Left ventricle myocardium inferior (tissue), 1 donor: ENCODE measurements around the gene ADAMTS2. TPM values are rescaled to one million over a fixed set of nuclear protein-coding genes. Genes with fewer than 3 reads are reported as not detected.

Experiments used
- DNase-seq: peaks from one replicate; pipeline ENCODE4 v3.0.0-alpha.2; 2020
- H3K27ac ChIP-seq: fragments of 200-600 bp; replicated peaks from 2 replicates; pipeline ENCODE4 v1.8.0; 2021
- H3K27me3 ChIP-seq: fragments of 200-600 bp; 2 replicates; pipeline ENCODE4 v1.8.0; 2021; ENCODE audit warnings: low read depth
- H3K36me3 ChIP-seq: fragments of 200-600 bp; 2 replicates; pipeline ENCODE4 v1.8.0; 2021
- H3K4me1 ChIP-seq: fragments of 200-600 bp; 2 replicates; pipeline ENCODE4 v1.8.0; 2021
- H3K4me3 ChIP-seq: fragments of 200-600 bp; 2 replicates; pipeline ENCODE4 v1.8.0; 2021; ENCODE audit warnings: mild to moderate bottlenecking, moderate library complexity
- H3K9me3 ChIP-seq: fragments of 200-600 bp; replicated peaks from 2 replicates; pipeline ENCODE4 v1.8.0; 2021
- intact Hi-C: fragments of 100-400 bp; cut with micrococcal nuclease; formaldehyde crosslinking; loops from one replicate; pipeline ENCODE4 v1.11.0; 2022
- total RNA-seq: library from RNA; stranded (reverse); fragmentation: NEBNext Ultra II Directional; extraction: Animal tissue kit (Norgen Biotek cat#: 25700); gene quantifications from one replicate; pipeline ENCODE4 v1.2.1, GENCODE V29; 2021
- TF ChIP-seq, protein P1 (sequence below): fragments of 200-600 bp; IDR thresholded peaks from 2 replicates; pipeline ENCODE4 v1.8.0; 2021; ENCODE audit warnings: antibody characterized with exemption, mild to moderate bottlenecking, borderline replicate concordance
- donor health status: DM: no; HTN: yes; CAD: no; lungs with severe emphysema.

ADAMTS2 gene
- total RNA-seq, 1 donor from 2014 or later: 4.6 TPM

DNA sequence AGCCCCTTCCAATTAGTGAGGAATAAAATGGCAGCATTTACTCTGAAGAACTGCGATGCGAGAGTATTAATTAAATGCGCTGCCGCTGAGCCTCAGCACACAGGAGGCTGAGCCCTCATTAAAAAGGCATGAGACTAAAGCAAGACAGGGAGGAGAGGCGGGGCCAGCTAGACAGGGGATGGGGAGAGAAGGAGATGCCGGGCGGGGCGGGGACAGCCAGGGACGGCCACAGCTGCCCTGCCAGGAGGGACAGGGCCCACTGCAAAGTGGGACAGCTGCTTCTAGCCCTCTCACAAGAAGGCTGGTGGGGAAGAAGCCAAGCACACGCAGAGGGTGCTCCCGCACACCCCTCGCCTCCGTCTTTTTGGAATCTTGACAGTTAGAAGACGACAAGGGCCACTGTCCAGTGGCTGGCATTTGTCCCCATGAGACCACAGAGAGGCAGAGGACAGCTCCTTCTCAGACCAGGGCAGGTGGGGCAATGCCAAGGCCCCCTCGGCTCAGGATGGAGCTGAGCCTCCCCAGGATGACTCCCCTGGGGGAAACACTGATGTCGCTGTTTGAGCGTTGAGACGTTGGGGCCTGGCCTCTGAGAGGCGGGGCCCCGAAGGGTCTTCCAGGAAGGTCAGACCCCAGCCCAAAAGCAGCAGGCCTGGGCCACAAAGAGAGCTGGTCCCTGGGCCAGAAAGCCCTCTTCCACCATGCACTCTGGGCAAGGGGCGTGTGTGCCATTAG is 26.9 kb downstream of the ADAMTS2 start:
- no peak overlapping the region for H3K4me3 ChIP-seq
- DNase-seq: no peak

DNA sequence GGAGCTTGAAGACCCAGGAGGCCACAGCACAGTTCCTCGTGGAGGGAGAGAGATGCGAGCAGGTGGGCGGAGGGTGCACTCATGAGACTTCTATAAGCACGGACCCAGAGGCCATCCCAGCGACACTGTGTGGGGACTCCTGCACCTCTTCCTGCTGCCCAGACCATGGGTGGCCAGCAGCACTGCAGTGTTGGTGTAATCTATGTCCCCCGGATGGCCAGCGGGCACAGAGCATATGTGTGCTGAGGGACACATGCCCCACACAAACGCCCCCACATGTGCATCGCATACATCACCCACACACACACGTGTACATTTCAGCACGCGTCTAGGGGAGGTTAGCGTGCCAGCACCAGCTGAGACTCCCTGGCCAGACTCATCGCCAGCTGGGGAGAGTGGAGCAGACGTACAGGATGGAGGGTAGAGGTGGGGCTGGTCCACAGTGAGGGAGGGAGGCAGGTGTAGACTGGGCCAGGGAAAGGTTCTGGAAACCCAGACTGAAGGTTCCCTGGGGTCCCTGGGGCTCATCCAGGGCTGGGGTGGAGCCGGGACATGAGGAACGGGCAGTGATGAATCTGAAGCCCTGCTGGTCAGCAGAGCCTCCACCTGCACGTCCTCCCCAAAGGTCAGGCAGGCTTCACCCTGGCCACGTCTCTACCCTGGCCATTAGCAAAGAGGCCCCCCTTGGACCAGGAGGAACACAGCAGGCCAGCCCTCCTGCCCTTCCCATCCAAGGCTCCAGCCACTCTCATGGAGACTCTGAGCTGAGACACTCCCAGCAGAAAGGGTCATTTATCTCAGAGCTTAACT is 27.6 kb downstream of the ADAMTS2 start:
- no peak for DNase-seq
- intact Hi-C loops: no loop called here
- no peak overlapping the region for H3K4me3 ChIP-seq
- peaks cover 38% of the 10 kb centered on the region for H3K27me3 ChIP-seq
- H3K4me1 ChIP-seq: peaks cover 20% of the 10 kb centered on the region
- TF ChIP-seq, protein P1, sequence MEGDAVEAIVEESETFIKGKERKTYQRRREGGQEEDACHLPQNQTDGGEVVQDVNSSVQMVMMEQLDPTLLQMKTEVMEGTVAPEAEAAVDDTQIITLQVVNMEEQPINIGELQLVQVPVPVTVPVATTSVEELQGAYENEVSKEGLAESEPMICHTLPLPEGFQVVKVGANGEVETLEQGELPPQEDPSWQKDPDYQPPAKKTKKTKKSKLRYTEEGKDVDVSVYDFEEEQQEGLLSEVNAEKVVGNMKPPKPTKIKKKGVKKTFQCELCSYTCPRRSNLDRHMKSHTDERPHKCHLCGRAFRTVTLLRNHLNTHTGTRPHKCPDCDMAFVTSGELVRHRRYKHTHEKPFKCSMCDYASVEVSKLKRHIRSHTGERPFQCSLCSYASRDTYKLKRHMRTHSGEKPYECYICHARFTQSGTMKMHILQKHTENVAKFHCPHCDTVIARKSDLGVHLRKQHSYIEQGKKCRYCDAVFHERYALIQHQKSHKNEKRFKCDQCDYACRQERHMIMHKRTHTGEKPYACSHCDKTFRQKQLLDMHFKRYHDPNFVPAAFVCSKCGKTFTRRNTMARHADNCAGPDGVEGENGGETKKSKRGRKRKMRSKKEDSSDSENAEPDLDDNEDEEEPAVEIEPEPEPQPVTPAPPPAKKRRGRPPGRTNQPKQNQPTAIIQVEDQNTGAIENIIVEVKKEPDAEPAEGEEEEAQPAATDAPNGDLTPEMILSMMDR: no peak
- no peak overlapping the region for H3K27ac ChIP-seq
- no peaks in the 10 kb centered on the region for H3K36me3 ChIP-seq
- H3K9me3 ChIP-seq: peaks cover 8% of the 10 kb centered on the region

More for the DNA sequence above, 26.9 kb downstream of the ADAMTS2 start:
- intact Hi-C loops: no loop called here
- Histone ChIP-seq H3K36me3 (no peaks in the 10 kb centered on the region), H3K4me1 (peaks cover 20% of the 10 kb centered on the region), H3K27me3 (peaks cover 44% of the 10 kb centered on the region), H3K9me3 (peaks cover 7% of the 10 kb centered on the region), H3K27ac (no peak overlapping the region)
- TF ChIP-seq, protein P1: no peak

DNA sequence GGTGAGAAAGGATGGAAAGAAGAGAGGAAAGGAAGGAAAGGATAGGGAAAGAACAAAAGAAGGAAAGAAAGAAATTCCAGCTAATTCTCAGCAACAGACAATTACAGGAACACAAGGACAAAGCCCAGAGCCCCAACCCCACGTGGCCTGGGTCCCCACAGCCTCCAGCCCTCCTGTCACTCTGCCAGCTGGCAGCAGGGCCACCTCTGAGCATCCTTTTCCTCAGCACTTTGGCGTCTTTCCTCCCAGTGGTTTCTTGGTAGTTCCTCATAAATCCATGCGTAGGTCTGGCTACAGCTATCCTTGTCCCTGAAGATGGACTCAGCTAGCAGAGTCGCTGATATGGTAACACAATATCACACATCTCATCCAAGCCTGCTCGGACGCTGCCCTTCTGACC is 28.3 kb downstream of the ADAMTS2 start:
- H3K36me3 ChIP-seq: no peaks in the 10 kb centered on the region
- no peak for DNase-seq
- no peak overlapping the region for H3K27ac ChIP-seq
- H3K27me3 ChIP-seq: peaks cover 32% of the 10 kb centered on the region
- TF ChIP-seq, protein P1: no peak
- H3K9me3 ChIP-seq: peaks cover 13% of the 10 kb centered on the region
- intact Hi-C loops: no loop called here
- H3K4me3 ChIP-seq: no peak overlapping the region
- peaks cover 20% of the 10 kb centered on the region for H3K4me1 ChIP-seq

DNA sequence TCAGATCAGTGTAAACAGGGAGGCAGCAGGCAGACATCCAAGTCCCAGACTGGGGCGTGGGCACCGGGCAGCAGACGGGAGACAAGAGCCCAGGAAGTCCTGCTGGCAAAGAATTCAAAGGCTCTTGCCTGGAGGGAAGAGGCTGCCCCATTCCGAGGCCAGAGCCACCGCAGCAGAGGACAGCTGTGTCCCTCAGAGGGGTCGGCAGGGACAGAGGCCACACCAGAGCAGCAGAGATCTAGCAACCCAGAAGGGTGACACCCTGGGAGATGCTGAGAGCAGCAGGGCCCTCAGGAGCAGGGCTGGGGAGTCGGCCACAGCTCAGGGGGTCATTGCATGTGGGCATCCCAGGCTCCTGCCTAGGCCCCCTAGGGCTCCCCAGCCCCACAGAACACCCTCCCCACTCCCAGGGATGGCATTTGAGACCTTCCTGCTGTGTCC is 29.1 kb downstream of the ADAMTS2 start:
- Histone ChIP-seq H3K27ac (no peak overlapping the region), H3K36me3 (no peaks in the 10 kb centered on the region), H3K27me3 (peaks cover 25% of the 10 kb centered on the region), H3K4me1 (peaks cover 20% of the 10 kb centered on the region), H3K9me3 (peaks cover 13% of the 10 kb centered on the region), H3K4me3 (no peak overlapping the region)
- TF ChIP-seq, protein P1: no peak
- intact Hi-C loops: no loop called here
- DNase-seq: peak; percentile 13

DNA sequence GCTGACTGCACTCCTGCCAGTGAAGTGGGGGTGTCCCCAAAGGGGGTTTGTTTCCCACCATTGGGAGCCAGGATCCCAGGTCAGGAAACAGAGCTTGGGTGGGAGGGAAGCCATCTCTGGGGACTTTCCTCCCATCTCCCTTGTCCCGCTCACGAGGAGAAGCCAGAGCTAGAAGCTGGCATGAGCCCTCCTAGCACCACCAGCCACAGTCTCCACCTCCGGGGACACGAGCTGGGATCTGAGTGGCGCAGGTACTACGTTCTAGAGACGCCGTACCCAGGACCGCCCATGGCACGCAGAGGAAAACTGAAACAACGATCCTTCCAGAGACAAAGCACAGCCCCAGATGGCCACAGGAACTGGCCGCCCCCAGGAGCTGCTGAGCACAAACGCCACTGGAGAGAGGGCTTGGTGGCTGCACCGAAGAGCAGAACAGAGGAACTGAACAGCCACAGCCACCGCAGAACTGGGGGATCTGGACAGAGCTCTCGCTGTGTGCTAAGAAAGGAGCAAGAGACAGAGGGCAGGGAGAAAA is 29.8 kb downstream of the ADAMTS2 start:
- Histone ChIP-seq H3K4me1 (peaks cover 20% of the 10 kb centered on the region), H3K36me3 (no peaks in the 10 kb centered on the region), H3K9me3 (peaks cover 13% of the 10 kb centered on the region), H3K4me3 (no peak overlapping the region), H3K27ac (no peak overlapping the region), H3K27me3 (peaks cover 22% of the 10 kb centered on the region)
- peak; percentile 11 for DNase-seq
- intact Hi-C loops: no loop called here
- TF ChIP-seq, protein P1: no peak
